HCT116 (cell line): ENCODE data around the gene NEDD4L. TPM values are rescaled to one million over a fixed set of nuclear protein-coding genes. Genes with fewer than 3 reads are reported as not detected.

Experiments used
- ATAC-seq: fragments of 200-7000 bp; cut with Tn5 transposase; 2 replicates; pipeline ENCODE4 v1.9.1; 2020; ENCODE audit warnings: mild to moderate bottlenecking, moderate library complexity
- BruUV-seq: library from RNA; stranded (reverse); fragments of 400-500 nt; replicated peaks from 2 replicates; lab custom pipeline; 2021; lab: Mats Ljungman, UMichigan
- CTCF ChIA-PET: fragments of 300-600 bp; sonication (Branson Sonifier 250); formaldehyde crosslinking; loops from one replicate; lab custom pipeline; 2021; ENCODE audit warnings: antibody characterized with exemption; lab: Charles Lee
- POLR2A ChIA-PET: fragments of 300-600, 350-600 bp; sonication (Branson Sonifier 250); formaldehyde crosslinking; loops from one replicate; lab custom pipeline; 2021; ENCODE audit warnings: antibody characterized with exemption; lab: Charles Lee
- RAD21 ChIA-PET, 2 experiments: fragments of 300-600 bp; sonication (Branson Sonifier 250); formaldehyde crosslinking; loops; one replicate each; lab custom pipeline; 2023; ENCODE audit warnings: low total read pairs in 2 of 2; ENCODE audit not compliant: uncharacterized antibody in 2 of 2, unreplicated experiment in 2 of 2, low non-redundant PET in 1 of 2; lab: Charles Lee
- DNase-seq: peaks from one replicate; pipeline ENCODE4 v3.0.0-alpha.2; 2010; ENCODE audit warnings: low read depth, low spot score
- H2AFZ ChIP-seq: fragments of 200-600 bp; shearing (Covaris generic), sonication (generic); 2 replicates; pipeline ENCODE4 v1.6.1; 2017; ENCODE audit warnings: low read depth, mixed run types, mixed read lengths, antibody characterized with exemption, low read length; ENCODE audit not compliant: poor library complexity, severe bottlenecking
- H3K27ac ChIP-seq: 2 replicates; pipeline ENCODE4 v1.5.1; 2012; ENCODE audit warnings: low read depth, low read length
- H3K27me3 ChIP-seq: fragments of 200-600 bp; sonication (generic); 2 replicates; pipeline ENCODE4 v1.6.1; 2016; ENCODE audit warnings: mixed run types, low read length, mixed read lengths; ENCODE audit not compliant: insufficient read depth
- H3K36me3 ChIP-seq, 2 experiments: fragments of 200-500 bp in 1 of 2; fragments of 200-600 bp in 1 of 2; sonication (Bioruptor generic) in 1 of 2; sonication (generic) in 1 of 2; 2 replicates each; pipeline versions ENCODE4 v1.5.1 to v1.6.1; 2014 to 2016; ENCODE audit warnings: low read length in 2 of 2, inconsistent platforms in 1 of 2, mixed read lengths in 1 of 2, mixed run types in 1 of 2; ENCODE audit not compliant: insufficient read depth in 2 of 2, control insufficient read depth in 1 of 2
- H3K4me1 ChIP-seq, 2 experiments: fragments of 200-600 bp in 1 of 2; sonication (generic) in 1 of 2; 2 replicates each; pipeline versions ENCODE4 v1.5.1 to v1.6.1; 2012 to 2017; ENCODE audit warnings: low read length in 2 of 2, inconsistent platforms in 1 of 2, mild to moderate bottlenecking in 1 of 2, mixed read lengths in 1 of 2, mixed run types in 1 of 2, moderate library complexity in 1 of 2; ENCODE audit not compliant: insufficient read depth in 2 of 2, control insufficient read depth in 1 of 2
- H3K4me2 ChIP-seq: fragments of 200-600 bp; sonication (generic); 2 replicates; pipeline ENCODE4 v1.6.1; 2017; ENCODE audit warnings: mixed run types, low read length, mixed read lengths
- H3K4me3 ChIP-seq, 2 experiments: fragments of 200-600 bp in 1 of 2; sonication (generic) in 1 of 2; replicated peaks in 1 of 2; 2 replicates each; pipeline ENCODE4 v1.5.1; 2011 to 2016; ENCODE audit warnings: low read length in 2 of 2, control low read depth in 1 of 2, low read depth in 1 of 2, mild to moderate bottlenecking in 1 of 2, mixed read lengths in 1 of 2, mixed run types in 1 of 2
- H3K79me2 ChIP-seq: fragments of 200-600 bp; sonication (generic); 2 replicates; pipeline ENCODE4 v1.6.1; 2017; ENCODE audit warnings: mild to moderate bottlenecking, mixed run types, low read length, moderate library complexity, mixed read lengths; ENCODE audit not compliant: insufficient read depth
- H3K9ac ChIP-seq: fragments of 200-600 bp; sonication (generic); 2 replicates; pipeline ENCODE4 v1.6.1; 2016; ENCODE audit warnings: low read length, mixed read lengths
- H3K9me2 ChIP-seq: fragments of 200-600 bp; sonication (generic), shearing (Covaris generic); 2 replicates; pipeline ENCODE4 v1.6.1; 2017; ENCODE audit warnings: mixed run types, mild to moderate bottlenecking, moderate library complexity; ENCODE audit not compliant: insufficient read depth
- H3K9me3 ChIP-seq, 2 experiments: fragments of 200-500 bp in 1 of 2; fragments of 200-600 bp in 1 of 2; sonication (Bioruptor generic) in 1 of 2; sonication (generic) in 1 of 2; 2 replicates each; pipeline ENCODE4 v1.6.1; 2014 to 2017; ENCODE audit warnings: low read length in 2 of 2, mixed read lengths in 2 of 2, inconsistent platforms in 1 of 2, low read depth in 1 of 2, mild to moderate bottlenecking in 1 of 2, mixed run types in 1 of 2, moderate library complexity in 1 of 2; ENCODE audit not compliant: control insufficient read depth in 1 of 2, insufficient read depth in 1 of 2
- H4K20me1 ChIP-seq: fragments of 200-600 bp; sonication (generic), shearing (Covaris generic); 2 replicates; pipeline ENCODE4 v1.6.1; 2017; ENCODE audit warnings: mixed run types, mild to moderate bottlenecking, moderate library complexity; ENCODE audit not compliant: insufficient read depth
- EGR1 ChIP-seq: IDR thresholded peaks from 2 replicates; pipeline ENCODE4 v1.6.1; 2012; ENCODE audit warnings: low read depth
- EZH2 ChIP-seq: fragments of 200-600 bp; sonication (generic); IDR thresholded peaks from 2 replicates; pipeline ENCODE4 v1.6.1; 2017; ENCODE audit warnings: antibody characterized with exemption, mixed run types
- EZH2phosphoT487 ChIP-seq: fragments of 200-600 bp; IDR thresholded peaks from 2 replicates; pipeline ENCODE4 v1.6.1; 2018; ENCODE audit warnings: antibody characterized with exemption, borderline replicate concordance
- POLR2AphosphoS5 ChIP-seq: IDR thresholded peaks from 2 replicates; pipeline ENCODE4 v1.6.1; 2011; ENCODE audit warnings: mild to moderate bottlenecking, low read depth, low read length, moderate library complexity
- SIN3A ChIP-seq: IDR thresholded peaks from 2 replicates; pipeline ENCODE4 v1.6.1; 2012; ENCODE audit warnings: low read depth
- SRF ChIP-seq: IDR thresholded peaks from 2 replicates; pipeline ENCODE4 v1.6.1; 2012; ENCODE audit warnings: low read depth
- ZNF274 ChIP-seq: fragments of 200-500 bp; sonication (Bioruptor generic); IDR thresholded peaks from 2 replicates; pipeline ENCODE4 v1.6.1; 2014; ENCODE audit warnings: mild to moderate bottlenecking, low read depth, low read length, inconsistent platforms
- intact Hi-C: fragments of 100-400 bp; cut with micrococcal nuclease; formaldehyde crosslinking; loops from 2 replicates; pipeline ENCODE4 v1.10.0; 2022
- total RNA-seq: library from RNA; stranded (reverse); gene quantifications from one replicate; pipeline ENCODE4 v1.2.1, GENCODE V29; 2021; ENCODE audit not compliant: unreplicated experiment
- TF ChIP-seq, protein P1 (sequence below): IDR thresholded peaks from 2 replicates; pipeline ENCODE4 v1.6.1; 2012
- TF ChIP-seq, protein P2 (sequence below): IDR thresholded peaks from 2 replicates; pipeline ENCODE4 v1.6.1; 2012; ENCODE audit warnings: low read depth
- TF ChIP-seq, protein P3 (sequence below): IDR thresholded peaks from 2 replicates; pipeline ENCODE4 v1.6.1; 2012
- TF ChIP-seq, protein P4 (sequence below): IDR thresholded peaks from 2 replicates; pipeline ENCODE4 v1.6.1; 2011; ENCODE audit warnings: mild to moderate bottlenecking, low read length, moderate library complexity; ENCODE audit not compliant: insufficient replicate concordance; ENCODE audit errors: extremely low read depth

NEDD4L gene
- total RNA-seq, 1 experiment from 2014 or later: 41.5 TPM

DNA sequence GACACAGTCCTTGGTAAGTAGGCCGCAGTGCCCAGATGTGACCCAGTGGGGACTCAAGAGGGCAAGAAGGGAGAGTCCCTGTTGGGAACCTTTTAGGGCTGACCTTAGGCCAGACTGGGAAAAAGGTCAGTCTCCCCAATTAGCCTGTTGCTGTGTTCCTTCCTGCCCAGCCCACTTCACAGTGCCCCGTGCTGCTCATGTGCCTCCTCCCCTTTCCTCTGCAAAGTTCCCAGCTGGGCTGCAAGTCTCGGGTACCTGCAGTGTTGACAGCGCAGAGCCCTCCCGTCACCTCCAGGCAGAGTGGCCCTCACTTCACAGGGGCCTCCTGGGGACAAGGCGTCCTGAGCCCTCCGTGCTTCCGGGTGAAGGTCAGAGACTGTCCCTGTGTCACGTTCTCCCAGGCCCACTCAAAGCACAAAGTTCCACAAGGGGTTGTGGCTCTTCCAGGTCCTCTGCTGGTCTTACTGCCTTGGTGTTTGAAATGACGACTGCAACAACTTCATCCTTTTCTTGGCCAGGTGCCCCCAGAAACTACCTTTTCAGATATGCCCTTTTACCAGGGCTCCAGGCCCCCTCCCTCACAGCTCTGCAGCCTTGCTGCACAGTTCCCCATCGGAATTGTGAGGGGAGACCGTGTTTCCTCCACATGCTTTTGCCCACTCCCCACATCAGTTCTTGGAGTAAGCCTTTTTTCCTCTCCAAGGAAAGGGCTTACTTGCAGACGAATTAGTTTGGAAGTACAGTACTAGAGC lies 359.1 kb downstream of the NEDD4L start:
- Histone ChIP-seq H3K36me3 (no peaks in the 10 kb centered on the region), H3K27ac (no peak overlapping the region), H4K20me1 (no peaks in the 10 kb centered on the region), H3K9me3 (no peaks in the 10 kb centered on the region), H2AFZ (no peak overlapping the region), H3K27me3 (no peaks in the 10 kb centered on the region), H3K4me1 (no peaks in the 10 kb centered on the region), H3K4me3 (no peak overlapping the region), H3K79me2 (no peaks in the 10 kb centered on the region), H3K9ac (no peak overlapping the region), H3K4me2 (no peak overlapping the region), H3K9me2 (no peaks in the 10 kb centered on the region)
- ChIA-PET CTCF (no interaction called here), RAD21 (no interaction called here), POLR2A (no interaction called here)
- no peak for DNase-seq
- ATAC-seq: no peak
- no peak for TF ChIP-seq EZH2phosphoT487
- TF ChIP-seq, protein P1, sequence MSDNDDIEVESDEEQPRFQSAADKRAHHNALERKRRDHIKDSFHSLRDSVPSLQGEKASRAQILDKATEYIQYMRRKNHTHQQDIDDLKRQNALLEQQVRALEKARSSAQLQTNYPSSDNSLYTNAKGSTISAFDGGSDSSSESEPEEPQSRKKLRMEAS: no peak
- TF ChIP-seq, protein P2, sequence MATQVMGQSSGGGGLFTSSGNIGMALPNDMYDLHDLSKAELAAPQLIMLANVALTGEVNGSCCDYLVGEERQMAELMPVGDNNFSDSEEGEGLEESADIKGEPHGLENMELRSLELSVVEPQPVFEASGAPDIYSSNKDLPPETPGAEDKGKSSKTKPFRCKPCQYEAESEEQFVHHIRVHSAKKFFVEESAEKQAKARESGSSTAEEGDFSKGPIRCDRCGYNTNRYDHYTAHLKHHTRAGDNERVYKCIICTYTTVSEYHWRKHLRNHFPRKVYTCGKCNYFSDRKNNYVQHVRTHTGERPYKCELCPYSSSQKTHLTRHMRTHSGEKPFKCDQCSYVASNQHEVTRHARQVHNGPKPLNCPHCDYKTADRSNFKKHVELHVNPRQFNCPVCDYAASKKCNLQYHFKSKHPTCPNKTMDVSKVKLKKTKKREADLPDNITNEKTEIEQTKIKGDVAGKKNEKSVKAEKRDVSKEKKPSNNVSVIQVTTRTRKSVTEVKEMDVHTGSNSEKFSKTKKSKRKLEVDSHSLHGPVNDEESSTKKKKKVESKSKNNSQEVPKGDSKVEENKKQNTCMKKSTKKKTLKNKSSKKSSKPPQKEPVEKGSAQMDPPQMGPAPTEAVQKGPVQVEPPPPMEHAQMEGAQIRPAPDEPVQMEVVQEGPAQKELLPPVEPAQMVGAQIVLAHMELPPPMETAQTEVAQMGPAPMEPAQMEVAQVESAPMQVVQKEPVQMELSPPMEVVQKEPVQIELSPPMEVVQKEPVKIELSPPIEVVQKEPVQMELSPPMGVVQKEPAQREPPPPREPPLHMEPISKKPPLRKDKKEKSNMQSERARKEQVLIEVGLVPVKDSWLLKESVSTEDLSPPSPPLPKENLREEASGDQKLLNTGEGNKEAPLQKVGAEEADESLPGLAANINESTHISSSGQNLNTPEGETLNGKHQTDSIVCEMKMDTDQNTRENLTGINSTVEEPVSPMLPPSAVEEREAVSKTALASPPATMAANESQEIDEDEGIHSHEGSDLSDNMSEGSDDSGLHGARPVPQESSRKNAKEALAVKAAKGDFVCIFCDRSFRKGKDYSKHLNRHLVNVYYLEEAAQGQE: no peak
- no peak for TF ChIP-seq SRF
- TF ChIP-seq, protein P3, sequence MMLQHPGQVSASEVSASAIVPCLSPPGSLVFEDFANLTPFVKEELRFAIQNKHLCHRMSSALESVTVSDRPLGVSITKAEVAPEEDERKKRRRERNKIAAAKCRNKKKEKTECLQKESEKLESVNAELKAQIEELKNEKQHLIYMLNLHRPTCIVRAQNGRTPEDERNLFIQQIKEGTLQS: no peak
- no peak for TF ChIP-seq SIN3A
- no peak for TF ChIP-seq EZH2
- no peak for TF ChIP-seq POLR2AphosphoS5
- no peak for TF ChIP-seq ZNF274
- TF ChIP-seq, protein P4, sequence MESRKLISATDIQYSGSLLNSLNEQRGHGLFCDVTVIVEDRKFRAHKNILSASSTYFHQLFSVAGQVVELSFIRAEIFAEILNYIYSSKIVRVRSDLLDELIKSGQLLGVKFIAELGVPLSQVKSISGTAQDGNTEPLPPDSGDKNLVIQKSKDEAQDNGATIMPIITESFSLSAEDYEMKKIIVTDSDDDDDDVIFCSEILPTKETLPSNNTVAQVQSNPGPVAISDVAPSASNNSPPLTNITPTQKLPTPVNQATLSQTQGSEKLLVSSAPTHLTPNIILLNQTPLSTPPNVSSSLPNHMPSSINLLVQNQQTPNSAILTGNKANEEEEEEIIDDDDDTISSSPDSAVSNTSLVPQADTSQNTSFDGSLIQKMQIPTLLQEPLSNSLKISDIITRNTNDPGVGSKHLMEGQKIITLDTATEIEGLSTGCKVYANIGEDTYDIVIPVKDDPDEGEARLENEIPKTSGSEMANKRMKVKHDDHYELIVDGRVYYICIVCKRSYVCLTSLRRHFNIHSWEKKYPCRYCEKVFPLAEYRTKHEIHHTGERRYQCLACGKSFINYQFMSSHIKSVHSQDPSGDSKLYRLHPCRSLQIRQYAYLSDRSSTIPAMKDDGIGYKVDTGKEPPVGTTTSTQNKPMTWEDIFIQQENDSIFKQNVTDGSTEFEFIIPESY: no peak
- no peak for TF ChIP-seq EGR1
- intact Hi-C loops: no loop called here
- BruUV-seq: no TSS peak
